HG03196 (cell line): Measurements from ENCODE around the gene ADAM29.
"Not testable (repeated sequence)": the region's sequence is repeated elsewhere in the genome, so short reads cannot be mapped to it uniquely, and the experiment has no call there.

ENCODE experiments used
- ATAC-seq: cut with Tn5 transposase; IDR thresholded peaks from one replicate; pipeline ENCODE4 v1.9.1; 2021; ENCODE audit not compliant: unreplicated experiment

The ADAM29 gene

GRCh38 chr4:174918058-174918457 is at the start of gene ADAM29:
Gene ADAM29 (plus strand): TSS chr4:174918358. CDS start chr4:174975526, 57,168 bp downstream.
- no peak for ATAC-seq

DNA sequence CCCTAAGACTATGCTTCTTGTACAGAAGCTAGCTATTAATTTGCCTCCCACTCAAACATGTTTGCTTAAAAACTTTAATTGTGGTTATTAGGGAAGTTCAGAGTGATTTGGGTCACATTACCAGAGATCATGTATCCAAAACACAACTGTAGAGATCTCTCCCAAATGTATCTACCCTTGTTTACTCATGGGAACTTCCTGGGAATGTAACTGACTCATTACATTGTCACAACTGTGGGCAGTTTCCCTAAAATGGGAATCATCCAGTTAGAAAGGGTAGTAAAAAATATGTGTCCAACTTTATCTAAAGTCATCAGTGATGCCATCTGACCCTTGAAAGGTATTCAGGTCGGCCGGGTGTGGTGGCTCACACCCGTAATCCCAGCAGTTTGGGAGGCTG is 48.8 kb upstream of the ADAM29 start:
- ATAC-seq = no peak

GRCh38 chr4:174870311-174870710 is 47.8 kb upstream of the ADAM29 start:
- no peak for ATAC-seq

DNA sequence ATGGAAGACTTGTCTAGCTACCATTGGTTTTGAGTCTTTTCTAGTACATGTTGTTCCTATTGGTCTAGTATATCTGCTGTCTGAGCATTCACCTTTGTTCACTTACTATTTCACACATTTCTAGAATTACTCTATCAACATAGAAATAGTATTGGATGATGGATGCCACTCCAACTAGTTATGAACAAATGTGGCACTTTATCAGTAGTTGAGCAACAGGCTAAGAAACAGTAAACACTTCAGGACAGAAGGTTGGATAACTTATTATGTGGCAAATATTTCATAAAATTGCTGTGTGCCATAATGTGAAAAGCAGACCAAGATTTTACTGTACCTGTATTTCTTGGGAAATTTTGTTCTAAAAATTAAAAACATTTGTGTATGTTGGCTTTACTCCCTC is 46.8 kb upstream of the ADAM29 start:
- no peak for ATAC-seq

DNA sequence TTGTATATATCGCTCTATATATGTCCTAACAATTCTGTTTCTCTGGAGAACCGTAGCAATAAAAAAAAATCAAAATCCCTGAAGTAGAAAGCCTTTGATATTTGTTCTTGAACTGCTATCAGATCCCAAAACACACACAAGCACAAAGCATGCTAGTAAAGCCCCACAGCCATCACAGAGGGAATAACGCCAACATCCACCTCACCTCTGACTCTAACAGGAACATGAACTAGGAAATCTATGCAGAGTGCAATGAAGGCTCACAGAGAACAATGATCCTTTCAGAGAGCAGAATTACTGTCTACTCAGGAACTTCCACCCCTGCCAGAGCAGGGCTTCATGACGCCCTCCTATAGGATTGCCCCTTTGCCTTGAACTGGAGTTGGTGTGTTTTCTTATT is 45.0 kb upstream of the ADAM29 start:
- not testable (repeated sequence) for ATAC-seq

GRCh38 chr4:174873931-174874330 is 44.2 kb upstream of the ADAM29 start:
- ATAC-seq = peak; percentile 68

GRCh38 chr4:174874898-174875297 is 43.3 kb upstream of the ADAM29 start:
- no peak for ATAC-seq

DNA sequence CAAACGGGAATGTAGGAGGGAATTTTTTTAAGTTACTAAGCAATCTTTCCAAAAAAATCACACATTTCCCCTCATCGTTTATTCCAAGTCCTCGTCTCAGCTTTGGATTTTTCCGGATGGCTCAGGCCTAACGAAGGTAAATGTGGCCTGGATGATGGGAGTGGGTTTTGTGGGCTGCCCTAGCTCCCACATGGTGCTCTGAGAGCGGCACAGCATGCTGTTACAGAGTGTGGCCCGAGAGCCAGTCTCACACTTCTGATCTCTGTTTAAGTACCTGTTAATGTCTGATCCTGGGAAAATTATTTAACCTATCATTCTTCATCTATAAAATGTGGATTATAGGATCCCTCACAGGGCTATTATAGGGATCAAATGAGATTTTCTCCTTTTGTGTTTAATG is 38.2 kb upstream of the ADAM29 start:
- ATAC-seq = no peak

DNA sequence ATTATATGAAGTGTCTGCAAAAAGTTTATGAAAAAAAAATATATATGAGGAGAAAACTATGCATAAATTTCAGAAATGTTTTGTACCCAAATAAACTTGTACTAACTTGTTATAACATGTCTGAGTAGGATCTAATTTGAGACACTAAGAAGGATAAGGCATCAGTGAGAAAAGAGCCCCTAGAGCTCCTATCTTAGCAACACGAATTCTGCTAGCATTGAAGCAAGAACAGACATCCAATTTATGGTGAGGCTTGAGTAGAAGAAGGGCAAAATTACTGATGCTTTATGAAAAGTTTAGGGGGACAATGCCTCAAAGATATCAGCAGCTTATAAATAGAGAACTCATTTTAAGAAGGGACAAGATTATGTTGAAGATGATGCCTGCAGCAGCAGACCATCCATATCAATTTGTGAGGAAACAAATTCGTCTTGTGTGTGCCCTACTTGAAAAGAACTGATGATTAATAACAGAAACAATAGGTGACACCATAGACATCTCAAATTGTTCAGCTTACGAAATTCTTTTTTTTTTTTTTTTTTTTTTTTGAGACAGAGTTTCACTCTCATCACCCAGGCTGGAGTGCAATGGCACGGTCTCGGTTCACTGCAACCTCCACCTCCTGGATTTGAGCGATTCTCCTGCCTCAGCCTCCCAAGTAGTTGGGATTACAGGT is 35.7 kb upstream of the ADAM29 start:
- ATAC-seq = no peak

GRCh38 chr4:174907508-174907907 is 10.7 kb upstream of the ADAM29 start:
- no peak for ATAC-seq

DNA sequence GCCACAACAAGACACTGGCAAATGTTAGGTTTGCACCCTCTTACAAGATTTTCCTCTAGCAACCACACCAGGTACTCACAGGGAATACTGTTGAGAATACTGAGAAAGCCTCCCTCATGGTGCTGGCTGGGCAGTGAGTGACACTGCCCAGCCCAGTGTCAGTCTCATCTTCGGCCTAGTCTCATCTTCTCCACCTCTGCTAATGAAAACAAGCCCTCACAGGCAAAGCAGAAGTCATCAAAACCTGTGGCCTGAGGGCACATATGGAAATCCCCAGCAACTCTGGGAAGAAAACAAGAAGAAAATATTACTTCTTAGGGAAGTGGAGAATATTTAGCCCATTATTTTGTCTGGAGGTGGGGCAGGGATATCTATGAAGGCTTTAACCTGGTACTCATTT is 7.9 kb upstream of the ADAM29 start:
- ATAC-seq = no peak

GRCh38 chr4:174912919-174913543 is 5.1 kb upstream of the ADAM29 start:
- ATAC-seq = no peak

DNA sequence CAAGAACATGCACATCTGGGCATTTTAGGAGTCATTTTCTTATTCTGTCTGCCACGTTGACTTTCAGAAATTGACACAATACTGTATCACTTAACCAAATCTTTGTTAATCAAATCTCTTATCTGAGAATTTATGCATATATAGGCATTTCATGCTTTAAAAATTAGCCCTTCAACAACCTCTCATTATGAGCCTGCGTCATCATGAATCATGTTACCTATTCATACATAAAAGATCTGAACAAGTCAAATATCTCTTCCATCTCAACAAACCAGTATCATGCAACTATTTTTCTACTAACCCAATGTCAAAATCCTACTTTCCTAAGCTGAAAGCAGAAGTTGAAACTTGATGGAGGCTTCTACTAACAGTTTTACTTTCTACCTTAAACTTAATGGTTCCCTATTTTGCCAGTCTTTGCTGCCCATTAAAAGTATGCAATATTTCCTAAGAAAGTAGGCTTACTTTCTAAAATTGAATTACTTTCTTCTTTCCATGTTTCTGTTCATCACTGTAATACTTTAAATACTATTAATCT is 1.8 kb downstream of the ADAM29 start:
- ATAC-seq = no peak

DNA sequence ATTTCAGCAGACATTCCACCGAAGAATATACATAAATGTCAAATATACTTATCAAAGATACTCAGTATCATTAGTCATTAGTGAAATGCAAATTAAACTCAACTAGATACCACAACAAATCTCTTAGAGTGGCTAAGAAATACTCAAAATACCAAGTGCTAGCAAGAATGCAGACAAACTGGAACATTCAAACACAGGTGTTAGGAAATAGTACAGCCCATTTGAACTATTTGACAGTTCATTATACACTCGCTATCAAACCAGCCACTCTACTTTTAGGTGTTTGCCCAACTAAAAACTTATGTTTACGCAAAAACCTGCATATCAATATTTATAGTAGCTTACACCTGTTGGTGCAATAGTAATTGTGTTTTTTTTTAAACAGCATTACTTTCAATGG is 8.8 kb downstream of the ADAM29 start:
- no peak for ATAC-seq

DNA sequence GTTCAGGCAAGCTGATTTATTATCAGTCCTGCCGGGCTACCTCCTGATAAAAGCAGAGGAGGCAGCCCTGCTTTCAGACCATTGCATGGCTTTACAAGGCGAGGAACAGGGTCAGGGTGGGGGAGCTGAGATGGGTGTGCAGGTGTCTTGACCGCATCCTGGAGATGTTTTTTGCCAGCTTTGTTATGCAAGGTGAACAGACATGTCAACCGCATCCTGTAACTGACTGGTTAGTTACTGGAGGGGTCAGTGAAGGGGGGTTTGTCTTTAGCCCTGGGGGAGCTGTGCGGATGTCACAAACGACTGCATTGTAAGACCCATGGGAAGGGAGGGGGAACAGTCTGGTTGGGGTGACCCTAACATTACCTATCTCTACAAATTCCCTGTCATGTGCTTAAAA is 10.0 kb downstream of the ADAM29 start:
- peak; percentile 70 for ATAC-seq

DNA sequence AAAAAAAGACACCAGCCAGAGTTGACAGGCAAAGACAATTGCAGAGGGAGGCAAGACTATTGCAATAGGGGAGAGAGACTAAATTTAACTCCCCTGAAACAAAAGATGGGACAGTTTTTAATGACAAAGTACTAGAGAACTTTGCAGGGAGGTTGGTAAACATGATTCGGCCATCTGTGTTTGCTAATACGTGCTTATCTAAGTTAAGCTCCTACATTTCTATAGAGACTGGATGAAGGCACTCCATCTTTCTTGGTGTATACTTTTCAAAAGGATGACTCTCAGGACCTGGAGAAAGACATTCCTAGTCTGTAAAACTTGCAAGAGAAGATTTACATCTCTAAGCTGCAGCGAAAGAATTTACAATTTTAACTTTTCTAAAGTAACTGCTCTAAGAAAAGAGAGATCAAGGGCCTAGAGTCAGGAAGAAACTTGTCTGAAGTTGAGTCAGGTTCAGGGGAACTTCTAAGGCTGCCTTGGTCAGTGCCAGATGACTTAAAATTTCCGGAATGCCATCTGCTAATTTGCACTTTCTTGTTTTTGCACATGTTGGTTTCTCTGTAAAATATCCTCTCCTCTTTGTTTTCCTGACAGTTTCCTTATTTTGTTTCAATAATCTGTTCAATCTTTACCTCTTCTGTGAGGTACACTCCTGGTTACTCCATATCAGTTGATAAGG is 10.6 kb downstream of the ADAM29 start:
- peak; percentile 37 for ATAC-seq

DNA sequence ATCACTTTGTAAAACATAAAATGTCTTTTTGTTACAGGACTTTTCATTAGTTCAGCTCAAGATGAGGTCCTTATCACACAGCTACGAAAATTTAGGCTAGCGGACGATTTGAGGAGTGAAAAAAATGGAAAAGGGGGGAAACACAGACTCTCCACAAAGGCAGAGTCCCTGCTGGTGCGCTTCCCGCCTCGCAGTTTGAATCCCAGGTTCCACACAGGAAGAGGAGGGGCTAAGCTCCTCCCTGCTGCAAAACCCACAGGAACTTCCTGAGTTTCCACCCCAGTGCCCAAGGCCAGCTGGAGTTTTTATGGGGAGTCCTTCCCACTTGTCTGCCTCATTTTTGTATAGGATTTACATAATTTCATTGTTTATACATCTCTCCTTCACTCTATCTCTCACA is 11.2 kb downstream of the ADAM29 start:
- no peak for ATAC-seq

DNA sequence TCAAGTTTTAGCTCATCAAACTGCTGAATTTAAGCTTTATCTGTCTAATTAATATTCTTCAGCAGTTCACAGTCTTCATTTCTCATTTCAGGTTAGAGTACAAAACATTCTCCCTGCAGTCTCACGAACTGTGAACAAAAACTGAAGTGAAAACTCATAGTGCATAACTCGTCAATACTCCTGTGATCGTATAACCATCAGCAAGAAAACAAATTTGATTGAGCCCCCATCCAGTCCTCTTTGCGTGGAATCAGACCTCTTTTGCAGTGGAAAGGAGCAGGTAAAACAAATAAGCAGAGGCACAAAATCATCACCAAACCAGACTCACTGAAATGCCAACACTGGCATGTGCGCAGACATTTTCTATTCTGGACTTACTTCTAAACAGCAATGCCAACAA is 12.7 kb downstream of the ADAM29 start:
- no peak for ATAC-seq

GRCh38 chr4:174933083-174933482 is 14.9 kb downstream of the ADAM29 start:
- no peak for ATAC-seq

DNA sequence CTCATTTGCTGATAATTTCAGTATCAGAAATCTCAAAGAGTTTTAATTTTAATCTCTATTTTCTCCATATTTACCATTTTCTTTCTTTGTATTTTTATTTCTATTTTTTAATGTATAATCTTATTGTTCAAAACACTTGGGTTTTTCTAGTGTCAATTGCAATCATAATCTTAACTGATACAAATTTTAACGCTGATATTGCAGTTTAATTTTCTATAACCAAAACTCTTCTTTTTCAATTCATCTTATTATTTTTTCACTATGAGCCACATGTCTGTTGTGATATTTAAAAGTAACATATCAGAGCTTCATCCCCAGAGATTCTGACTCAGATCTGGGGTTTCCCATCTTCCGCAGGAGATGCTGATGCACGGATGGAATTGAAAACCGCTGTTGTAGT is 16.2 kb downstream of the ADAM29 start:
- ATAC-seq = no peak

GRCh38 chr4:174935607-174936006 is 17.4 kb downstream of the ADAM29 start:
- no peak for ATAC-seq

DNA sequence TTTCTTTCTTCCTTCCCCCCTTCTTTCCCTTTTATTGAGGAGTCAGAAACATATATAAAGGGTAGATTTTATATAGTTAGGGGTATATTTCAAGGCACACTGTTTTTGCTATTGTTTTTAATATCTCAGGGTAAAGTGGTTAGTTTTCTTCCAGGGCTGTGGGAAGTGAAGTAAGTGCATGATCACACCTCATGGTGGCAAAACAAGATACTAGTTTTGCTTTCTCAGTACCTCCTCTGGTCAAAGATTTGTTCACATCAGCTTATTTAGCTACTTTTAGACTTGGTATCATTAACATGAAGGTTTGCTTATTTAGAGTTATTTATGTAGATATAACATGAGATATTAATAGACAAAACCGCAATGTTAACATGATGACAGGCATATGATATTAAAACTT is 21.8 kb downstream of the ADAM29 start:
- no peak for ATAC-seq
